Measurements from ENCODE around the gene CD244.

CD244 gene

GRCh38 chr1:160781186-160781766 lies 81.4 kb downstream of the CD244 start:
- DNase-seq (ENCODE audit: low spot score) = no peak

GRCh38 chr1:160780398-160780755 lies 82.3 kb downstream of the CD244 start:
- no peak for DNase-seq (ENCODE audit: low spot score)
